ENCODE measurements around the gene ST3GAL3.

- TF ChIP-seq CTCF (IDR thresholded peaks at IDR 0.05) (no peak), POLR2A (IDR thresholded peaks at IDR 0.05) (no peak)
Measured at GRCh38 chr1:43753422-43753821, 46.1 kb downstream of the ST3GAL3 start.

Measured in right lobe of liver (tissue), 4 donors.